ENCODE results near the gene C12orf54. TPM values are rescaled to one million over a fixed set of nuclear protein-coding genes. Genes with fewer than 3 reads are reported as not detected.
"Not testable (repeated sequence)": the region's sequence is repeated elsewhere in the genome, so short reads cannot be mapped to it uniquely, and the experiment has no call there.

C12orf54 gene
- total and polyA plus RNA-seq, 5 experiments from 2014 or later: not detected

GRCh38 chr12:48469027-48469426 is 13.3 kb upstream of the C12orf54 start:
- H3K36me3 Mint-ChIP-seq: peaks cover 0 to 40% (median 28%) of the 10 kb centered on the region in 3 donors
- H3K4me3 Mint-ChIP-seq, H3K27ac Mint-ChIP-seq, DNase-seq, H3K4me1 Mint-ChIP-seq, POLR2A ChIA-PET, ATAC-seq: not testable (repeated sequence)
- H3K9me3 Mint-ChIP-seq: peaks cover 10 to 64% (median 36%) of the 10 kb centered on the region in 9 donors
- H3K27me3 Mint-ChIP-seq: peaks cover 7 to 22% (median 9%) of the 10 kb centered on the region in 5 donors

DNA sequence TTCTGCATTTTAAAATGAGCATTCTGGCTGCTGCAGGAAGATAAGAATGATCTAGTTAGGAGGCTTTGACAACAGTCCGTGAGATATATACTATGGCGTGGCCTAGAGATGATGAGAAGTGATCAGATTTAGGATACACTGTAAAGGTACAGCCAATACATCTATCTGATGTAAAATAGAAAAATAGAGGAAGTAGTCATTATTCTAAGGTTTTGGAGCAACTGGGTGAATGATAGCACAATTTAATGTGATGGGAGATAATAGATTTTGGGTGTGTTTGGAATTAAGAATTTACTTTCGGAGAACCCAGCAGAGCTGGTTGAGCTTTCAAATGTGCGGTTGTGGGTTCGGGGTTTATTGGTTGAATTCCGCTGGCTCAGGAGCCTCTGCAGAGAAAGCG is 10.0 kb upstream of the C12orf54 start, which contains the start of gene ANP32D:
ANP32D (plus strand) TSS at position 301 of the 400 bp plus-strand sequence. CDS start 106 bp downstream, outside the sequence.
- ATAC-seq (no peak), DNase-seq (no peak)
- Mint-ChIP-seq H3K9me3 (peaks cover 10 to 65% (median 34%) of the 10 kb centered on the region in 9 donors), H3K4me3 (no peak within 1 kb of the TSS), H3K4me1 (no peaks in the 10 kb centered on the region), H3K27ac (peak within 1 kb of the TSS in 1 of 10 donors; percentile 89), H3K27me3 (peaks cover 9 to 30% (median 12%) of the 10 kb centered on the region in 5 donors), H3K36me3 (peaks cover 0 to 36% (median 27%) of the 10 kb centered on the region in 3 donors)
- POLR2A ChIA-PET: no interaction called here

GRCh38 chr12:48473061-48473460 is 9.2 kb upstream of the C12orf54 start:
- H3K4me3 Mint-ChIP-seq: no peak overlapping the region
- H3K9me3 Mint-ChIP-seq: peaks cover 5 to 59% (median 29%) of the 10 kb centered on the region in 9 donors
- no peaks in the 10 kb centered on the region for H3K4me1 Mint-ChIP-seq
- POLR2A ChIA-PET: no interaction called here
- ATAC-seq (no peak), DNase-seq (no peak)
- peaks cover 0 to 32% (median 27%) of the 10 kb centered on the region in 3 donors for H3K36me3 Mint-ChIP-seq
- H3K27ac Mint-ChIP-seq: peak overlapping the region in 1 of 10 donors; percentile 89
- peaks cover 9 to 30% (median 13%) of the 10 kb centered on the region in 5 donors for H3K27me3 Mint-ChIP-seq

DNA sequence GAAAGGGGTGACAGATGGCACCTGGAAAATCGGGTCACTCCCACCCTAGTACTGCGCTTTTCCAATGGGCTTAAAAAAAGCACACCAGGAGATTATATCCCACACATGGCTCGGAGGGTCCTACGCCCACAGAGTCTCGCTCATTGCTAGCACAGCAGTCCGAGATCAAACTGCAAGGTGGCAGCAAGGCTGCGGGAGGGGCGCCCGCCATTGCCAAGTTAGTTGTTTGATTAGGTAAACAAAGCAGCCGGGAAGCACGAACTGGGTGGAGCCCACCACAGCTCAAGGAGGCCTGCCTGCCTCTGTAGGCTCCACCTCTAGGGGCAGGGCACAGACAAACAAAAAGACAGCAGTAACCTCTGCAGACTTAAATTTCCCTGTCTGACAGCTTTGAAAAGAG is 7.8 kb upstream of the C12orf54 start:
- ATAC-seq, H3K27ac Mint-ChIP-seq, H3K4me1 Mint-ChIP-seq, POLR2A ChIA-PET, H3K4me3 Mint-ChIP-seq, DNase-seq: not testable (repeated sequence)
- H3K27me3 Mint-ChIP-seq: peaks cover 9 to 30% (median 13%) of the 10 kb centered on the region in 5 donors
- H3K36me3 Mint-ChIP-seq: peaks cover 0 to 23% (median 21%) of the 10 kb centered on the region in 3 donors
- H3K9me3 Mint-ChIP-seq: peaks cover 0 to 51% (median 20%) of the 10 kb centered on the region in 9 donors

GRCh38 chr12:48482930-48483329 is 632 bp downstream of the C12orf54 start:
- H3K36me3 Mint-ChIP-seq: peaks cover 0 to 7% (median 5%) of the 10 kb centered on the region in 3 donors
- POLR2A ChIA-PET: interaction anchor here (0.7 kb wide), 1 partner anchor 748 kb away, joined by 4 read pairs; no protein-coding TSS in a partner anchor
- H3K27me3 Mint-ChIP-seq: peaks cover 2 to 14% (median 5%) of the 10 kb centered on the region in 5 donors
- H3K27ac Mint-ChIP-seq: no peak overlapping the region
- no peak overlapping the region for H3K4me3 Mint-ChIP-seq
- H3K4me1 Mint-ChIP-seq: peaks cover 0 to 2% (median 1%) of the 10 kb centered on the region in 4 donors
- no peak for DNase-seq
- peaks cover 0 to 19% (median 5%) of the 10 kb centered on the region in 9 donors for H3K9me3 Mint-ChIP-seq
- no peak for ATAC-seq

DNA sequence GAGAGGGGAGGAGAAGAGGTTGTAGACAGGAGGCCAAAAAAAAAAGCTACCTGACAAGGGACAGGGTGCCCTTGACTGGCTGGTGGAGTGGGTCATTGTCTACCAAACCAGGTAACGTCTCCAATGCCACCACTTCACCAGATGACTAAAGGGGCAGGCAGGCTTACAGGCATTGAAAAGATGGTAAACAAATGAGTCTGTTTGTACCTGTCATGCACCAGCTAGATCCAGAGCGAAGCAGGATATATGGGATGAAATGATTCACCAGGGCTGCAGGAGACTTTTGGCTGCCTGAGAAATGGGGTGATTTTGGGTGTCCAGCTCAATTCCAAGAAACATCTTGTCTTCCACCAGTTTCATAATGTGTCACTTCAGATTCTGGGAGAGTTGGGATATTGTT is 4.0 kb downstream of the C12orf54 start:
- POLR2A ChIA-PET: no interaction called here
- Mint-ChIP-seq H3K4me3 (peak overlapping the region in 1 of 10 donors; percentile 34), H3K4me1 (peaks cover 0 to 4% (median 1%) of the 10 kb centered on the region in 4 donors)

GRCh38 chr12:48486679-48487078 is 4.4 kb downstream of the C12orf54 start:
- POLR2A ChIA-PET: no interaction called here
- ATAC-seq (no peak), DNase-seq (no peak)
- Mint-ChIP-seq H3K27me3 (peaks cover 2 to 14% (median 4%) of the 10 kb centered on the region in 5 donors), H3K4me3 (no peak overlapping the region), H3K36me3 (no peaks in the 10 kb centered on the region), H3K27ac (no peak overlapping the region), H3K4me1 (peaks cover 0 to 4% (median 1%) of the 10 kb centered on the region in 4 donors), H3K9me3 (peaks cover 0 to 2% (median 0%) of the 10 kb centered on the region in 9 donors)

More for the DNA sequence above, 4.0 kb downstream of the C12orf54 start:
- H3K36me3 Mint-ChIP-seq: no peaks in the 10 kb centered on the region
- DNase-seq: no peak
- H3K27me3 Mint-ChIP-seq: peaks cover 2 to 14% (median 4%) of the 10 kb centered on the region in 5 donors
- H3K27ac Mint-ChIP-seq: peak overlapping the region in 1 of 10 donors; percentile 14
- H3K9me3 Mint-ChIP-seq: peaks cover 0 to 2% (median 0%) of the 10 kb centered on the region in 9 donors
- ATAC-seq: no peak

DNA sequence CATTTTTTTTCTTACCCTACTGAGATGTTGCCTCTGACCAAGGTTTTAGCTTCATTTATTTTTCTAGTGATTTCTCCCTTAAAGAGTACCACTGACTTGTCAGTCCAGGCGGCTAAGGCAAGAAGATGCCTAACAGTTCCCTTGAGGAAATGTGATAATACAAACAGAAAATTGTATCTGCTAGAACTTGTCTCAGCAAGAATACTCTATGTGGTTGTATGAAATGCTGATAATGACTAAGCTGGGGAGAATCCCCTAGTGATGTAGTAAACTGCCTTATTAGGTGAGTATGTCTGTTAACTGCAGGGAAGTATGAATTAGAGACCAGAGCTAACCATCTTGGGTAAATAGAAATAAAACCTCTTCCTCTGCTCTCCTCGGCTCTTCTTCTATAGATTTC is 6.7 kb downstream of the C12orf54 start:
- no peak for DNase-seq
- POLR2A ChIA-PET: no interaction called here
- Mint-ChIP-seq H3K27me3 (peaks cover 0 to 14% (median 4%) of the 10 kb centered on the region in 5 donors), H3K36me3 (no peaks in the 10 kb centered on the region), H3K27ac (no peak overlapping the region), H3K4me1 (peaks cover 0 to 4% (median 1%) of the 10 kb centered on the region in 4 donors), H3K9me3 (peaks cover 0 to 2% (median 0%) of the 10 kb centered on the region in 9 donors), H3K4me3 (no peak overlapping the region)
- ATAC-seq: no peak

GRCh38 chr12:48489456-48489855 is 7.2 kb downstream of the C12orf54 start:
- H3K36me3 Mint-ChIP-seq, H3K9me3 Mint-ChIP-seq, H3K4me1 Mint-ChIP-seq, H3K4me3 Mint-ChIP-seq, ATAC-seq, DNase-seq, H3K27ac Mint-ChIP-seq, POLR2A ChIA-PET: not testable (repeated sequence)
- peaks cover 0 to 14% (median 4%) of the 10 kb centered on the region in 5 donors for H3K27me3 Mint-ChIP-seq

GRCh38 chr12:48500281-48500680 is 18.0 kb downstream of the C12orf54 start:
- DNase-seq, H3K36me3 Mint-ChIP-seq, H3K4me1 Mint-ChIP-seq, H3K27ac Mint-ChIP-seq, H3K9me3 Mint-ChIP-seq, POLR2A ChIA-PET, H3K4me3 Mint-ChIP-seq, ATAC-seq, H3K27me3 Mint-ChIP-seq: not testable (repeated sequence)

DNA sequence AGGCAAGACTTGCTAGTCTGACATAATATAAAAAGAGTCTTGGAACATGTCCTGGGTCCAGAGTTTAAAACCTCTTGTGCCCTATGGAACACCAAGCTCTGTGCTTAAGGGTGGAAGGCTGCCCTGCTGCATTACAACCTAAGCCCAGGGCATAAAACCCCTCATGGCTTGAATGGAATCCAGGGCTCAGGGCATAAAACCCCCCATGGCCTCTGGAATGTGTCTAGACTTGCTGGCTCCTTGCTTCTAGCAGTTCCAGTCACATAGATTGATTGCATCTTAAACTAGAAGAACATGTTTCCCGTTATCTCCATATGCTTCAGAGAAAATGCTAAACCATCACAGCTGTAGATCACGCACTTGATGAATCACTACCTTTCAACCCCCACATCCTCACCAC is 24.5 kb downstream of the C12orf54 start:
- H3K27ac Mint-ChIP-seq, ATAC-seq, POLR2A ChIA-PET, H3K4me3 Mint-ChIP-seq, H3K4me1 Mint-ChIP-seq, DNase-seq: not testable (repeated sequence)
- Mint-ChIP-seq H3K27me3 (peaks cover 0 to 13% (median 1%) of the 10 kb centered on the region in 5 donors), H3K9me3 (peaks cover 0 to 35% (median 7%) of the 10 kb centered on the region in 9 donors), H3K36me3 (peaks cover 0 to 14% (median 13%) of the 10 kb centered on the region in 3 donors)

DNA sequence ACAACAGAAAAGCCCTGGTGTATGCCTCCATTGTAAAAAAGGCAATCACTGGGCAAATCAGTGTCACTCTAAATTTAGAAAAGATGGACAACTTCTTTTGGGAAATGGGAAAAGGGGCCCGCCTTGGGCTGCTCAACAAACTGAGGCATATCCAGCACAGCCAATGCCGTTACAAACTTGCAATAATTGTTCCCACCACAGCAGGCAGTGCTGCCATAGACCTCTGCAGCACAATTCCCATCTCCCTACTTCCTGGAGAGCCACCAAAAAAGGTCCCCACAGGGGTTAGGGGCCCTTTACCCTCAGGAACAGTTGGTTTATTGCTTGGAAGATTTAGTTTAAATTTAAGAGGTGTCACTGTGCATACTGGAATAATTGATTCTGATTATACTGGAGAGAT is 26.7 kb downstream of the C12orf54 start:
- H3K9me3 Mint-ChIP-seq: peaks cover 0 to 33% (median 6%) of the 10 kb centered on the region in 9 donors
- no peak for DNase-seq
- H3K4me1 Mint-ChIP-seq: no peaks in the 10 kb centered on the region
- peaks cover 0 to 8% (median 0%) of the 10 kb centered on the region in 5 donors for H3K27me3 Mint-ChIP-seq
- H3K27ac Mint-ChIP-seq: no peak overlapping the region
- no peak for ATAC-seq
- H3K36me3 Mint-ChIP-seq: peaks cover 0 to 13% (median 11%) of the 10 kb centered on the region in 3 donors
- POLR2A ChIA-PET: no interaction called here
- no peak overlapping the region for H3K4me3 Mint-ChIP-seq

GRCh38 chr12:48510111-48510510 is 27.8 kb downstream of the C12orf54 start:
- POLR2A ChIA-PET: no interaction called here
- DNase-seq (no peak), ATAC-seq (no peak)
- Mint-ChIP-seq H3K36me3 (peaks cover 0 to 17% (median 8%) of the 10 kb centered on the region in 3 donors), H3K4me1 (no peaks in the 10 kb centered on the region), H3K27me3 (peaks cover 0 to 11% (median 0%) of the 10 kb centered on the region in 5 donors), H3K27ac (no peak overlapping the region), H3K9me3 (peaks cover 0 to 28% (median 6%) of the 10 kb centered on the region in 9 donors), H3K4me3 (no peak overlapping the region)
